ENCODE results near the gene CACNA1D.

The CACNA1D gene

DNA sequence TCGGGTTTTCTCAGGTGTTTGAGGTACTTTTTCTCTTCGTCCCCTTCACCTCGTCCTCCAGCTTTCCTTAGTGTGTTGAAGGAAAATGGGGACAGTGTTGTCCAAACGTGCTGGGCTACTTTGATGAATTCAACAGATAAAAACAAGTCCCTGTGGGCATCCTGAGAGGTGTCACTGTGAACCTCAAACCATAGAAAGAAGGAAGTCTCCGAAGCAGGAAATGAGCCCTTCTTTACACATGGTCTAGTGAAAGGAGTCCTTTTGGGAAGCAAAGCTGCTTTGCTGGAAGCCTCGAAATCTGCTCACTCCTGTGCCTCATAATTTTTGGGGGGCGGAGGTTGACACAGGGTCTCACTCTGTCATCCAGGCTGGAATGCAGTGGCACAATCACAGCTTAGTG lies 362.6 kb downstream of the CACNA1D start:
- H3K9me3 ChIP-seq (ENCODE audit: insufficient read depth, low read length) = no peaks in the 10 kb centered on the region
- H3K27me3 ChIP-seq (ENCODE audit: low read length) = no peaks in the 10 kb centered on the region
- no peaks in the 10 kb centered on the region for H3K9me2 ChIP-seq (replicated peaks; ENCODE audit: insufficient read depth, low read length)
- H4K20me1 ChIP-seq (ENCODE audit: low read depth, low read length) = no peaks in the 10 kb centered on the region
- peaks cover 20% of the 10 kb centered on the region for H3K36me3 ChIP-seq (ENCODE audit: low read length)
- H3F3A ChIP-seq (ENCODE audit: insufficient read depth) = peaks cover 3% of the 10 kb centered on the region; the same call in 1 of the 2 replicates
- no peak overlapping the region for H3K9ac ChIP-seq (ENCODE audit: low read length)
- H3K4me3 ChIP-seq (ENCODE audit: insufficient read depth, low read length, poor library complexity, severe bottlenecking) = no peak overlapping the region
- H2AFZ ChIP-seq (ENCODE audit: low read depth, low read length, severe bottlenecking) = no peak overlapping the region
- H3K27ac ChIP-seq (ENCODE audit: low read depth, low read length) = no peak overlapping the region
- no peak for TF ChIP-seq EZH2phosphoT487 (conservative IDR thresholded peaks at IDR 0.05; ENCODE audit: low read length)
- TF ChIP-seq, protein P1, sequence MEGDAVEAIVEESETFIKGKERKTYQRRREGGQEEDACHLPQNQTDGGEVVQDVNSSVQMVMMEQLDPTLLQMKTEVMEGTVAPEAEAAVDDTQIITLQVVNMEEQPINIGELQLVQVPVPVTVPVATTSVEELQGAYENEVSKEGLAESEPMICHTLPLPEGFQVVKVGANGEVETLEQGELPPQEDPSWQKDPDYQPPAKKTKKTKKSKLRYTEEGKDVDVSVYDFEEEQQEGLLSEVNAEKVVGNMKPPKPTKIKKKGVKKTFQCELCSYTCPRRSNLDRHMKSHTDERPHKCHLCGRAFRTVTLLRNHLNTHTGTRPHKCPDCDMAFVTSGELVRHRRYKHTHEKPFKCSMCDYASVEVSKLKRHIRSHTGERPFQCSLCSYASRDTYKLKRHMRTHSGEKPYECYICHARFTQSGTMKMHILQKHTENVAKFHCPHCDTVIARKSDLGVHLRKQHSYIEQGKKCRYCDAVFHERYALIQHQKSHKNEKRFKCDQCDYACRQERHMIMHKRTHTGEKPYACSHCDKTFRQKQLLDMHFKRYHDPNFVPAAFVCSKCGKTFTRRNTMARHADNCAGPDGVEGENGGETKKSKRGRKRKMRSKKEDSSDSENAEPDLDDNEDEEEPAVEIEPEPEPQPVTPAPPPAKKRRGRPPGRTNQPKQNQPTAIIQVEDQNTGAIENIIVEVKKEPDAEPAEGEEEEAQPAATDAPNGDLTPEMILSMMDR (IDR thresholded peaks at IDR 0.05; ENCODE audit: insufficient read depth, low read length, poor library complexity, severe bottlenecking) = no peak
- H3K4me2 ChIP-seq (ENCODE audit: low read depth, low read length, poor library complexity, severe bottlenecking) = no peak overlapping the region
- no peaks in the 10 kb centered on the region for H3K79me2 ChIP-seq (ENCODE audit: insufficient read depth, low read length)

GRCh38 chr3:53858096-53858741 lies 363.8 kb downstream of the CACNA1D start:
- Histone ChIP-seq H4K20me1 (ENCODE audit: low read depth, low read length) (no peaks in the 10 kb centered on the region), H3K9me3 (ENCODE audit: insufficient read depth, low read length) (no peaks in the 10 kb centered on the region), H3K79me2 (ENCODE audit: insufficient read depth, low read length) (no peaks in the 10 kb centered on the region), H3K27me3 (ENCODE audit: low read length) (no peaks in the 10 kb centered on the region), H3K4me3 (ENCODE audit: insufficient read depth, low read length, poor library complexity, severe bottlenecking) (no peak overlapping the region), H2AFZ (ENCODE audit: low read depth, low read length, severe bottlenecking) (no peak overlapping the region), H3K36me3 (ENCODE audit: low read length) (peaks cover 23% of the 10 kb centered on the region), H3F3A (ENCODE audit: insufficient read depth) (peaks cover 3% of the 10 kb centered on the region; the same call in 1 of the 2 replicates), H3K9ac (ENCODE audit: low read length) (no peak overlapping the region), H3K27ac (ENCODE audit: low read depth, low read length) (no peak overlapping the region), H3K9me2 (replicated peaks; ENCODE audit: insufficient read depth, low read length) (no peaks in the 10 kb centered on the region), H3K4me2 (ENCODE audit: low read depth, low read length, poor library complexity, severe bottlenecking) (no peak overlapping the region)
- no peak for TF ChIP-seq EZH2phosphoT487 (conservative IDR thresholded peaks at IDR 0.05; ENCODE audit: low read length)

DNA sequence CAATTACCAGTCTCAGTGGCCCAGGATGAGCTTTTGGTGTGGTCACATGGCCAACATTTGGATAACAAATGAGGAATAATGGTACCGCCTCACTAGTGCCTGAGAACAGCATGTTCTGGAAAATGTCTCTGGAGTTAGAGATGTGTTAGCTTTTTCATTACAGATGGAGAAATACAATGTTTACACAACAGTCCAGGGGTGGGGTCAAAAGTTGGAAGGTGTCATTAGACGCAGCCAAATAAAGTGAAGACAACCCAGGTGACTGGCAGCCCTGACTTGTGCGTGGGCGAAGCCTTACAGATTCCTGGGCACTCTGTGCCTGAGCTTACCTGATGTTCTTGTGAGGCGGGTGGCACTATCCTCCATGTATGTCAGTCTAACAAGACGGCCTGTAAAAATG lies 364.8 kb downstream of the CACNA1D start:
- H3F3A ChIP-seq (ENCODE audit: insufficient read depth) = peaks cover 3% of the 10 kb centered on the region; the same call in 1 of the 2 replicates
- H3K36me3 ChIP-seq (ENCODE audit: low read length) = peaks cover 21% of the 10 kb centered on the region
- H2AFZ ChIP-seq (ENCODE audit: low read depth, low read length, severe bottlenecking) = no peak overlapping the region
- H3K4me3 ChIP-seq (ENCODE audit: insufficient read depth, low read length, poor library complexity, severe bottlenecking) = no peak overlapping the region
- no peak overlapping the region for H3K27ac ChIP-seq (ENCODE audit: low read depth, low read length)
- H3K27me3 ChIP-seq (ENCODE audit: low read length) = no peaks in the 10 kb centered on the region
- H3K4me2 ChIP-seq (ENCODE audit: low read depth, low read length, poor library complexity, severe bottlenecking) = no peak overlapping the region
- no peaks in the 10 kb centered on the region for H3K79me2 ChIP-seq (ENCODE audit: insufficient read depth, low read length)
- no peaks in the 10 kb centered on the region for H4K20me1 ChIP-seq (ENCODE audit: low read depth, low read length)
- H3K9ac ChIP-seq (ENCODE audit: low read length) = no peak overlapping the region
- H3K9me3 ChIP-seq (ENCODE audit: insufficient read depth, low read length) = no peaks in the 10 kb centered on the region
- no peaks in the 10 kb centered on the region for H3K9me2 ChIP-seq (replicated peaks; ENCODE audit: insufficient read depth, low read length)
- TF ChIP-seq EZH2phosphoT487 (conservative IDR thresholded peaks at IDR 0.05; ENCODE audit: low read length) = no peak
- TF ChIP-seq, protein P1 (IDR thresholded peaks at IDR 0.05; ENCODE audit: insufficient read depth, low read length, poor library complexity, severe bottlenecking) = no peak

GRCh38 chr3:53860196-53860595 lies 365.8 kb downstream of the CACNA1D start:
- H3K36me3 ChIP-seq (ENCODE audit: low read length) = peaks cover 21% of the 10 kb centered on the region
- no peak overlapping the region for H3K4me2 ChIP-seq (ENCODE audit: low read depth, low read length, poor library complexity, severe bottlenecking)
- H3K9ac ChIP-seq (ENCODE audit: low read length) = no peak overlapping the region
- no peak overlapping the region for H3K27ac ChIP-seq (ENCODE audit: low read depth, low read length)
- no peaks in the 10 kb centered on the region for H3K9me3 ChIP-seq (ENCODE audit: insufficient read depth, low read length)
- no peak overlapping the region for H3K4me3 ChIP-seq (ENCODE audit: insufficient read depth, low read length, poor library complexity, severe bottlenecking)
- H3F3A ChIP-seq (ENCODE audit: insufficient read depth) = peaks cover 6% of the 10 kb centered on the region
- H3K27me3 ChIP-seq (ENCODE audit: low read length) = no peaks in the 10 kb centered on the region
- TF ChIP-seq, protein P1 (IDR thresholded peaks at IDR 0.05; ENCODE audit: insufficient read depth, low read length, poor library complexity, severe bottlenecking) = no peak
- TF ChIP-seq EZH2phosphoT487 (conservative IDR thresholded peaks at IDR 0.05; ENCODE audit: low read length) = no peak
- H3K9me2 ChIP-seq (replicated peaks; ENCODE audit: insufficient read depth, low read length) = no peaks in the 10 kb centered on the region
- no peak overlapping the region for H2AFZ ChIP-seq (ENCODE audit: low read depth, low read length, severe bottlenecking)
- no peaks in the 10 kb centered on the region for H4K20me1 ChIP-seq (ENCODE audit: low read depth, low read length)
- no peaks in the 10 kb centered on the region for H3K79me2 ChIP-seq (ENCODE audit: insufficient read depth, low read length)

Measured in SU-DHL-6 (cell line).